HL-60/S4 treated with phorbol 12-myristate 13-acetate at 8.2 ng/mL for 4 days and 3 days (cell line): Measurements from ENCODE around the gene ADSL.

Experiments used
- in situ Hi-C: fragments of 300-500 bp; cut with MboI; formaldehyde crosslinking; loops from 2 replicates; pipeline ENCODE4 v1.15.0; 2022; ENCODE audit warnings: low sequenced_read_pairs

The ADSL gene

GRCh38 chr22:40434745-40435144 lies 88.4 kb downstream of the ADSL start:
- in situ Hi-C loops, result no loop called here

GRCh38 chr22:40436505-40437431 lies 90.5 kb downstream of the ADSL start:
- in situ Hi-C loops, result no loop called here
